B cell (primary cell): ENCODE data around the gene UBE3C.

Source experiments
- CTCF ChIP-seq: fragments of 200-600 bp; IDR thresholded peaks from one replicate; pipeline ENCODE4 v1.8.0; 2022; ENCODE audit warnings: antibody characterized with exemption, mild to moderate bottlenecking
- EZH2 ChIP-seq: IDR thresholded peaks from 2 replicates; pipeline ENCODE4 v1.6.1; 2012; ENCODE audit warnings: borderline replicate concordance, low read depth, mild to moderate bottlenecking, moderate library complexity, low read length; ENCODE audit not compliant: insufficient read depth, poor library complexity, severe bottlenecking

- no peak for TF ChIP-seq CTCF
- no peak for TF ChIP-seq EZH2
Observed at GRCh38 chr7:157120181-157120580, 18.5 kb upstream of the UBE3C start.
